ENCODE results near the gene SS18L1. TPM values are rescaled to one million over a fixed set of nuclear protein-coding genes. Genes with fewer than 3 reads are reported as not detected.

The SS18L1 gene
- total RNA-seq, 4 donors from 2014 or later, result 14.7 to 23.2 (median 22.1) TPM

DNA sequence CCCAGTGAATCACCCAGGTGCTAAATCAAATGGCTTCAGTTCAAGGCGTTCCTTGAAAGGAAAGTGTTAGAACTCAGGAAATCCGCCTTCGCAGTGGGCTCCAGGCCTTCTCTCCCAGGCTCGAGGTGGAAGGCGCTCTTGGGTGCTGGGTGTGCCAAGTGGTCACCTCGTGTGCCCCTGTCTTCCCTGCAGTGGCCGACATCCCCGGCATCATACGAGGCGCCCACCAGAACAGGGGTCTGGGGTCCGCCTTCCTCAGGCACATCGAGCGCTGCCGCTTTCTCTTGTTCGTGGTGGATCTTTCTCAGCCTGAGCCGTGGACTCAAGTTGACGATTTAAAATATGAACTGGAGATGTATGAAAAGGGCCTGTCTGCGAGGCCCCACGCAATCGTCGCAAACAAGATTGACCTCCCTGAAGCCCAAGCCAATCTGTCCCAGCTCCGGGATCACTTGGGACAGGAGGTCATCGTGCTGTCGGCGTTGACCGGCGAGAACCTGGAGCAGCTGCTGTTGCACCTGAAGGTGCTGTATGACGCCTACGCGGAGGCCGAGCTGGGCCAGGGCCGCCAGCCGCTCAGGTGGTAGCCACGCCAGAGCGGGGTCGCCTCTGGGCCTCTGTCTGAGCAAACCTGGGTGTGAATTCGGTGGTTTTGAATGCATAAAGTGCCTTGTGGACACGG, 57.1 kb downstream of the SS18L1 start:
- Histone ChIP-seq H3K4me3 (no peak overlapping the region), H3K27ac (no peak overlapping the region), H3K36me3 (peaks cover 0 to 43% (median 17%) of the 10 kb centered on the region in 4 donors), H3K4me1 (no peaks in the 10 kb centered on the region), H3K9me3 (no peaks in the 10 kb centered on the region), H3K27me3 (no peaks in the 10 kb centered on the region)
- 95% methylated on average over 38 of the region's 38 CpGs; no CpG with 5 or more reads in 1 of the 2 donors for WGBS, 2 donors (ENCODE audit: low coverage in 1 of 2)
- DNase-seq, result no peak
- TF ChIP-seq, protein P1, sequence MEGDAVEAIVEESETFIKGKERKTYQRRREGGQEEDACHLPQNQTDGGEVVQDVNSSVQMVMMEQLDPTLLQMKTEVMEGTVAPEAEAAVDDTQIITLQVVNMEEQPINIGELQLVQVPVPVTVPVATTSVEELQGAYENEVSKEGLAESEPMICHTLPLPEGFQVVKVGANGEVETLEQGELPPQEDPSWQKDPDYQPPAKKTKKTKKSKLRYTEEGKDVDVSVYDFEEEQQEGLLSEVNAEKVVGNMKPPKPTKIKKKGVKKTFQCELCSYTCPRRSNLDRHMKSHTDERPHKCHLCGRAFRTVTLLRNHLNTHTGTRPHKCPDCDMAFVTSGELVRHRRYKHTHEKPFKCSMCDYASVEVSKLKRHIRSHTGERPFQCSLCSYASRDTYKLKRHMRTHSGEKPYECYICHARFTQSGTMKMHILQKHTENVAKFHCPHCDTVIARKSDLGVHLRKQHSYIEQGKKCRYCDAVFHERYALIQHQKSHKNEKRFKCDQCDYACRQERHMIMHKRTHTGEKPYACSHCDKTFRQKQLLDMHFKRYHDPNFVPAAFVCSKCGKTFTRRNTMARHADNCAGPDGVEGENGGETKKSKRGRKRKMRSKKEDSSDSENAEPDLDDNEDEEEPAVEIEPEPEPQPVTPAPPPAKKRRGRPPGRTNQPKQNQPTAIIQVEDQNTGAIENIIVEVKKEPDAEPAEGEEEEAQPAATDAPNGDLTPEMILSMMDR (IDR thresholded peaks at IDR 0.05), result no peak
- TF ChIP-seq POLR2A (IDR thresholded peaks at IDR 0.05), result no peak
- TF ChIP-seq EP300 (IDR thresholded peaks at IDR 0.05; ENCODE audit: low read depth), result no peak
- no peak for TF ChIP-seq POLR2AphosphoS5 (IDR thresholded peaks at IDR 0.05)
- intact Hi-C loops (cut with DNase I; ENCODE audit: low total_unique reads), result no loop called here
- in situ Hi-C loops (cut with MboI; ENCODE audit: low pct_ligation_motif_present in 1 of 4, low pct_unique_long_range_greater_than_20kb in 1 of 4, low sequenced_read_pairs in 3 of 4), result no loop called here

DNA sequence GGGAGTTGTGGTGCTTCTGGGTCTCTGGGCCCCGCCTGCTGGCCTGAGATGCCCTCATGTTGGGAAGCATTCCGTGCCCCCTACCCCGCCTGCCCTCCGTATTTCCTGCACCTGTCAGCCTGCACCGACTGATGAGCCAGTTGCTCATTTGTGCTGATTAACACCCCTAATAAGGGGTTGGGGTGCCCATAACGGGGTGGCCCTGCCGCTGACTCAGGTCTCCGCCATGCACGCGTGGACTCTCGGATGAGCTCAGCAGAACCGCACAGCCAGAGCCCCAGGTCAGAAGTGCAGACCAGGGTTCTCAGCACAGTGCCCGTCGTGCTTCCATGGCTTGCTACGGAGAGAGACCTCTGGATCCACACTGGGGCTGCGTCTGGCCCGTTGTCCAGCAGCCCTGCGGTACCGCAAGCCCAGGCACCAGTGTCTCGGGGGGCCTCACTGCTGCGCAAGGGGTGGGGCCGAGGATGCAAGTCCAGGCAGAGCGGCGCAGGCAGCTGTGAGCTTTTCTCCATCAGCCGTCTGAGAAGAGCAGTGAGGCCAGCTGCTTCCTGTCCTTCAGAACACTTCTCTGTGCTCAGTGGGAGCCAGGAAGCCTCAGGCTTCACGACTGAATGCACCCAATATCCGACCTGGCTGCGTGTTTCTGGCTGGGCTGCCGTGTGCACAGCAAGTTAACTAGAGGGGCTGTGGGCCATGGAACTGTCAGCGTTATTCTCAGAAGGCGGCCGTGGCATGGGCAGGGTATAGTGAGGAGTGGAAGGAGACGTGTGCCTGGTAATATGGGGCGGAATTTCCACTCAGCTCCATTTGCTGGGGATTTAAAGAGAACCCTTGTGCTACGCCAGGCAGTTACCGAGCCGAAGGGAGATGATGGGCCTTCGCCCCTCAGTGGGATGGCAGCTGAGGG, 57.9 kb downstream of the SS18L1 start:
- TF ChIP-seq, protein P1 (IDR thresholded peaks at IDR 0.05), result no peak
- no peak for TF ChIP-seq EP300 (IDR thresholded peaks at IDR 0.05; ENCODE audit: low read depth)
- no peak for TF ChIP-seq POLR2AphosphoS5 (IDR thresholded peaks at IDR 0.05)
- TF ChIP-seq POLR2A (IDR thresholded peaks at IDR 0.05), result no peak
- no peak overlapping the region for H3K4me3 ChIP-seq
- no peak for DNase-seq
- in situ Hi-C loops (cut with MboI; ENCODE audit: low pct_ligation_motif_present in 1 of 4, low pct_unique_long_range_greater_than_20kb in 1 of 4, low sequenced_read_pairs in 3 of 4) (no loop called here), intact Hi-C loops (cut with DNase I; ENCODE audit: low total_unique reads) (no loop called here)
- no peaks in the 10 kb centered on the region for H3K4me1 ChIP-seq
- 83 to 100% methylated on average over 7 to 22 of the region's 38 CpGs for WGBS, 2 donors (ENCODE audit: low coverage in 1 of 2)
- H3K27ac ChIP-seq, result no peak overlapping the region
- no peaks in the 10 kb centered on the region for H3K27me3 ChIP-seq
- H3K9me3 ChIP-seq, result no peaks in the 10 kb centered on the region
- H3K36me3 ChIP-seq, result peaks cover 0 to 40% (median 17%) of the 10 kb centered on the region in 4 donors

DNA sequence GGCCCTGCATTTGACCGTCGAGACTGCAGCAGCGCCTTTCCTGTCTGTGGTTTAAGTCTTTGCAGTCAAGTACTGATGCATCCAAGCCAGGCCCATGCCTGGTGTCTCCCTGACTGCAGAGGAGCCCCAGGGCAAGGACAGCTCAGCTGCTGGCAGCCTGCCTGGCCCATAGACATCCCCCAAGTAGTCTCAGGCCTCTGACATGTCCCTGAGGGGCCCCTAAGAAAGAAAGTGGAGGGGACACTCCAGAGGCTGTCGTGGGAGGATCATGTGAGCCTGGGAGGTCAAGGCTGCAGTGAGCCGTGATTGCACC, 58.5 kb downstream of the SS18L1 start:
- TF ChIP-seq, protein P1 (IDR thresholded peaks at IDR 0.05), result no peak
- intact Hi-C loops (cut with DNase I; ENCODE audit: low total_unique reads), result no loop called here
- Histone ChIP-seq H3K36me3 (peaks cover 0 to 35% (median 17%) of the 10 kb centered on the region in 4 donors), H3K27me3 (no peaks in the 10 kb centered on the region), H3K9me3 (no peaks in the 10 kb centered on the region), H3K4me3 (no peak overlapping the region), H3K4me1 (no peaks in the 10 kb centered on the region), H3K27ac (no peak overlapping the region)
- WGBS, 2 donors (ENCODE audit: low coverage in 1 of 2), result 63 to 81% methylated on average over 2 to 5 of the region's 5 CpGs
- in situ Hi-C loops (cut with MboI; ENCODE audit: low pct_ligation_motif_present in 1 of 4, low pct_unique_long_range_greater_than_20kb in 1 of 4, low sequenced_read_pairs in 3 of 4), result no loop called here
- DNase-seq, result no peak

DNA sequence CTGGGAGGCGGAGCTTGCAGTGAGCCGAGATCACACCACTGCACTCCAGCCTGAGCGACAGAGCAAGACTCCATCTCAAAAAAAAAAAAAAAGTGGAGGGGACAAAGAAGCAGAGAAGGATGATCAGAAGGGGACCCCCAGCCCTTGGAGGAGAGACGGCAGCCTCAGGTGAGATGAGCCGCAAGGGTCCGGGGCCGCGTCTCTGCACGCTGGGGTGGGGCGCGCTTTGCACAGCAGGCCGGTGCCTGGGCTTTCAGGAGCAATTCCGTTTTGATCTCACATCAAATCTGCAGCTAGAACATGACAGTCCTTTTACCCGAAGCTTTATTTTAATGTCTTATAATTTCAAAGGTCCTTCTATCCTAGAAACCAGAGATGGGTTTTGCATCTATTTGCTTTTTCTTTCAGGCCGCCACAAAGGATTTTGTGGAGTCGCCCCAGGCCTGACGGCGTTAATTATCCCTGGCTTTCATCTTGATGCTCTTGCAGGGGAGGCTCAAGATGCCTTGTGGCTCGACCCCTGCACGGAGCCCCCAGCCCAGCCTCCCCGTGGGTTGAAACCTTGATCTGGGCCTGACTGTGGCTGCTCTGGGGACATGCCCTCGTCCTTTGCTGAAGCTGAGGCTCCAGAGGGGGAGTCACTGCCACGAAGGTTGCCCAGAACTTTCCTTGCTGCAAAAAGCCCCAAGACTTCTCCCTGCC, 59.3 kb downstream of the SS18L1 start:
- TF ChIP-seq, protein P1 (IDR thresholded peaks at IDR 0.05), result no peak
- TF ChIP-seq POLR2AphosphoS5 (IDR thresholded peaks at IDR 0.05) (no peak), EP300 (IDR thresholded peaks at IDR 0.05; ENCODE audit: low read depth) (no peak), POLR2A (IDR thresholded peaks at IDR 0.05) (no peak)
- WGBS, 2 donors (ENCODE audit: low coverage in 1 of 2), result 91 to 93% methylated on average over 11 to 23 of the region's 23 CpGs
- in situ Hi-C loops (cut with MboI; ENCODE audit: low pct_ligation_motif_present in 1 of 4, low pct_unique_long_range_greater_than_20kb in 1 of 4, low sequenced_read_pairs in 3 of 4), result no loop called here
- H3K27ac ChIP-seq, result no peak overlapping the region
- no peaks in the 10 kb centered on the region for H3K4me1 ChIP-seq
- H3K9me3 ChIP-seq, result no peaks in the 10 kb centered on the region
- no peak for DNase-seq
- intact Hi-C loops (cut with DNase I; ENCODE audit: low total_unique reads), result no loop called here
- no peak overlapping the region for H3K4me3 ChIP-seq
- H3K27me3 ChIP-seq, result no peaks in the 10 kb centered on the region
- peaks cover 0 to 30% (median 14%) of the 10 kb centered on the region in 4 donors for H3K36me3 ChIP-seq
